Measurements from ENCODE around the gene OPRM1.

The OPRM1 gene

GRCh38 chr6:154243793-154244750, 205.0 kb downstream of the OPRM1 start:
- DNase-seq, result no peak

- no peak for DNase-seq
Observed at GRCh38 chr6:154245506-154245905, 206.5 kb downstream of the OPRM1 start.

GRCh38 chr6:154246723-154247118, 207.7 kb downstream of the OPRM1 start:
- DNase-seq, result no peak

GRCh38 chr6:154247119-154247861, 208.2 kb downstream of the OPRM1 start:
- peak; percentile 41 for DNase-seq

DNA sequence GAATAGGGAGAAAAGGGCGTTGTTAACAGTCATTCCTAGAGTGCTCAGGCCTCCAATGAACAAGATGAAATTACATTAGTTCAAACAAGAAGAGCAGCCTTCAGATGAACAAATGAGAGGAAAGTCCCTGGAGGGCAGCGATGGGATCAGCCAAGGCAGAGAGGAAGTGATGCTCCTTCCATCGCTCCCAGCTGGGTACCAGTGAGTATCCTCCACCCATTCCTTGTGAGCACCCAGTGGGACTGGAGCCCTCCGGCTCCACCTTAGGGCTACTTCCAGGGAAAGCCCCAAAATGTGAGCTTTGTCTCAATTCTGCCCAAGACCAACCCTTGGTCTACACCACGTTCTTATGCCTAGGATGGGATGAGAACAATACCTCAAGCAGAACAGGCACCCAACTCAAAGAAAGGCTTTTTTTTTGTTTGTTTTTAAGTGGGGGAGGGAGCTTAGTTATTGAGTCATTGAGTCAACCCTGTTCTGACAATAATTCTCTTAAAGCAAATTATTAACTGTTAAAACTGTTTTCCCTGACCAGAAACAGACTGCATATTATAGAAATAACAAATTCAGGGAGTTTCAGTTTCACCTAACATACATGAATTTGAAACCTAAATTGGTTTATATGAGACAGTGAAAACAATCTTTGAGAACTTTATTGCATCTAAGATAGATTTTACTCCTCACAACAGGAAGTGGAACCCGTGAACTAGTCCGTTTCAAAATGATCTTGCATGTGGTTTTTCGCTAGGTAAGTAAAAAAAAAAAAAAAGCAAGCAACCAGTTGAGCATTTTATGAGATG, 210.7 kb downstream of the OPRM1 start:
- DNase-seq, result peak; percentile 11

DNA sequence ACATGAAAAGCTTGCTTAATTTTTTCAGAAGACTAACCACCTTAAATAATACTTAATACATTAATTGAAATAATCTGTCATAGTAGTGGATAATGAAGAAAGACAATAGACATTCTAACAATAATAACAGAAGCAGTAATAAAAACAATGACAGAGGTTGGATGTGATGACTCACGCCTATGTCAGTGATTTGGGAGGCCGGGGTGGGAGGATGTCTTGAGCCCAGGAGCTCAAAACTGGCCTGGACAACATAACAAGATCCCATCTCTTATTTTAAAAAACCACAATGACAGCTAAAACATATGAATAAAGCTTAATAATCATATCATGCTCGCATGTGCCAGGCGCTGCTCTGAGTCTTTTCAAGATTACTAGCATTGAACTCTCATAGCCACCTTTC, 212.1 kb downstream of the OPRM1 start:
- DNase-seq, result no peak

GRCh38 chr6:154252678-154253077, 213.6 kb downstream of the OPRM1 start:
- DNase-seq, result peak; percentile 24

GRCh38 chr6:154257067-154257466, 218.0 kb downstream of the OPRM1 start:
- peak; percentile 50 for DNase-seq

- DNase-seq, result peak; percentile 65
Observed at GRCh38 chr6:154258064-154258757, 219.2 kb downstream of the OPRM1 start.

DNA sequence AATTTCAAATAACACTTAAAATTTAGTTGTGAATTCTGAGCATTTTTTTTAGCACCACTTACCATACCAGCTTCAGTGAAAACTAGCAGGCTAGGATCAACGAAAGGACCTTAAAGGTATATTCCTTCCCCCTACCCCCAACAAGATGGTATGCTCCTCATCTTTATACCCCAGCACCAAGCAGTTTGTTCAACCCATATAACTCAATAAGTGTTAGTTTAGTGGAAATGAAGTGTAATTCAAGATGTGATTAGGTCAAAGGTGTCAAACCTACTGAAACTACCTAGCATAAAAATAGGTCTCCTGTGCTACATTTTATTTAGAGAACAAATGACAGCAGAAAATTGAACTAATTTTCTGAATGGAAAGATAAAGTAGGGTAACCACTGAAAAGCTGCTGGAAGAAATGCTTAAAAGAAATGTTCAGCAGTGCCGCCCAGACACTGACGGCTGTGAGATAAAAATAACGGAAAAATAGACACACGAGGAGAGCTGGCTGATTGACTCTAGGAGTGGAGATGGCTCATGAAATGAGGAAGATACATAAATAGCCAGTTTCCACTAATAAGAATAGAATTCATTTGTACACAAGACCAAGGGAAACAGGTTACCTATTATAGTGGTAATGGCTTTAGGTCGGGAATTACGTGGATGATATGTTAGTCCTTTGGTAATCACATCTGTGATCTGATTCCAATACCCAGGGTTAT, 222.8 kb downstream of the OPRM1 start:
- peak; percentile 38 for DNase-seq

GRCh38 chr6:154266560-154267099, 227.6 kb downstream of the OPRM1 start:
- DNase-seq, result no peak

DNA sequence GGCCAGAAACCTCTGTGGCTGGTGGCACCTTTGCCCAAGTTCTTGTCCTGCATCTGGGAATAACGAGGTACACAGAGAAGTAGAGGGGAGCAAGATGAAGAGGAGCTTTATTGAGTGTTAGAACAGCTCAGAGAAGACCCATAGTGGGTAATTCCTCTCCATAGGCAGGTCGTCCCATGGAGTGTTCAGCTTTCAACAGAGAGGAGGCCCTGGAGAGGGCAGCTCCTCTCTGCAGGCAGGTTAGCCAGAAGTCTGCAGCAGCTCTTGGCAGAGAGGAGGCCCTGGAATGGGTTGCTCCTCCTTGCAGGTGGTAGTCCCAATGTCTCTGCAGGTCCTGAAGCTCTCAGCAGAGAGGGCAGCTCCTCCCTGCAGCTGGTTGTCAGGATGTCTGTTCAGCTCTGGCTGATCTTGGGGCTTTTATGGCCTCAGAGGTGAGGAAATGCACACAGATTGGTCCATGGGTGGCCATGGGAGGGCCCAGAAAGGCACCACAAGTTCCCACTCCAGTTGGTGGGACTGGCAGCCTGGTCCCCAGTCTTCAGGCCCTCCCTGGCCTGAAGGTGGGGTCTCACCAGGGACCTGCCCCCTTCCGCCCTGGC, 228.6 kb downstream of the OPRM1 start:
- DNase-seq, result no peak

GRCh38 chr6:154268486-154268885, 229.4 kb downstream of the OPRM1 start:
- no peak for DNase-seq

DNA sequence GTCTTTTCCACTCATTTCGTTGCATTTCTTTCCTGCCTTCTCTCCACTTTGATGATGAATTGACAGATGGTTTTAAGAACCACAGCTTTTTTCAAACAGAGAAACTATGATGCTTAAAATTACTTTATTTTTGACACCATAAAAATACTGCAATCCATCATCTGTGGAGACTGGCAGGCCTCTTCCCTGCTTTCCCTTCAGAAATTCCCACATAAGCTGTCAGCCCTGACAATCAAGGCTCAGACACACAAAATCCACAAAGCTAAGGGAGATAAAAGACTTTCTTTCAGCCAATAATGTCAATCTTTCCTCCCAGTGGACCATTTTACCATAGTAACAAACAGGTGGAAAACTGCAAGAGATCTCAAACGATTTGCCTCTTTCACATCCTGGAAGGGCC, 235.1 kb downstream of the OPRM1 start:
- DNase-seq, result no peak

GRCh38 chr6:154276810-154277628, 238.0 kb downstream of the OPRM1 start:
- DNase-seq, result peak; percentile 82

- no peak for DNase-seq
Observed at GRCh38 chr6:154277629-154278017, 238.6 kb downstream of the OPRM1 start.

DNA sequence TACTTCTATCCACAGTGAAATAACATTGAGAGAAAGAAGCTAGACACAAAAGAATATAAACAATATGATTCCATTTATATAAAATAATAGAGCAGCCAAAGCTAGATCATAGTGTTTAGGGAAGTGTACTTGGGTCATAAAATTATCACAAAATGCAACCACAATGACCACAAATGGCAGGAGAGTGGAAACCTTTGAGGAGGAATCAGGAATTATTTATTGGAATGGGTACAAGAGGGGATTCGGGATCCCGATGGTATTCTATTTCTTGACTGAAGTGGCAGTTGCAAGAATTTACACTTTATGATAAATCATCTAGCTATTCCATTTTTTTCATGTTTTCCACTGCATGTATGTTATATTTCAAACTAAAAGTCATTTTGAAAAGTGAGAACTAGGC, 241.5 kb downstream of the OPRM1 start:
- no peak for DNase-seq

GRCh38 chr6:154284313-154284853, 245.3 kb downstream of the OPRM1 start:
- DNase-seq, result no peak

DNA sequence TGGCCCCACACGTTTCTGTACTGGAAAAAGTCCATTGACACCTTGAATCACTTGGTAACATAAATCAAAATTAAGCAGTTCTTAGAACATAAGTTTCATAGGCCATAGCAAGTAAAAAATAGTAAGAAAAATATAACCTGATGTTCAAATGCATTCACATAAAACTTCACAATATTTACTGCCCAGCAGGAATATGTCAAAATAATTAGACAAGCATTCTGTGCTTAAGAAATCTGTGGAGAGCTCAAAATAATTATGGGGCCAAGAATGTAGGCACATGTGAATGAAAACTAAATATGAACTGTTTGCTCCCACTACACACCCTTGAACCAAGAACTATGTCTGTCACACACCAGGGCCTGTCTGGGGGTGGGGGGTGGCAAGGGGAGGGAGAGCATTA, 246.8 kb downstream of the OPRM1 start:
- no peak for DNase-seq
